ENCODE measurements around the gene FLCN. TPM values are rescaled to one million over a fixed set of nuclear protein-coding genes. Genes with fewer than 3 reads are reported as not detected.

The FLCN gene
- total and polyA plus RNA-seq, 12 donors, result 10.2 to 101 (median 34.3) TPM

- intact Hi-C loops (cut with DNase I), result no loop called here
- no peak for DNase-seq
- 90 to 94% (median 94%) methylated on average over 9 to 16 of the region's 16 CpGs for WGBS, 4 donors
- Histone ChIP-seq H3K36me3 (replicated peaks in 1 of 2) (peaks cover 0 to 99% of the 10 kb centered on the region in 2 donors), H3K27me3 (no peaks in the 10 kb centered on the region), H3K4me1 (replicated peaks in 1 of 2) (no peaks in the 10 kb centered on the region), H3K9me3 (replicated peaks in 1 of 3) (no peaks in the 10 kb centered on the region), H3K27ac (no peak overlapping the region), H3K4me3 (no peak overlapping the region)
- TF ChIP-seq POLR2A (IDR thresholded peaks at IDR 0.05) (no peak), CTCF (IDR thresholded peaks at IDR 0.05) (no peak)
Measured at GRCh38 chr17:17223736-17224135, 13.2 kb downstream of the FLCN start.

GRCh38 chr17:17221329-17221728 is 15.6 kb downstream of the FLCN start:
- WGBS, 4 donors, result 94 to 97% (median 95%) methylated on average over 19 to 22 of the region's 22 CpGs
- TF ChIP-seq POLR2A (IDR thresholded peaks at IDR 0.05) (no peak), CTCF (IDR thresholded peaks at IDR 0.05) (no peak)
- intact Hi-C loops (cut with DNase I), result no loop called here
- Histone ChIP-seq H3K36me3 (replicated peaks in 1 of 2) (peaks cover 0 to 99% of the 10 kb centered on the region in 2 donors), H3K27ac (no peak overlapping the region), H3K27me3 (no peaks in the 10 kb centered on the region), H3K4me3 (no peak overlapping the region), H3K4me1 (replicated peaks in 1 of 2) (no peaks in the 10 kb centered on the region), H3K9me3 (replicated peaks in 1 of 3) (no peaks in the 10 kb centered on the region)
- no peak for DNase-seq

DNA sequence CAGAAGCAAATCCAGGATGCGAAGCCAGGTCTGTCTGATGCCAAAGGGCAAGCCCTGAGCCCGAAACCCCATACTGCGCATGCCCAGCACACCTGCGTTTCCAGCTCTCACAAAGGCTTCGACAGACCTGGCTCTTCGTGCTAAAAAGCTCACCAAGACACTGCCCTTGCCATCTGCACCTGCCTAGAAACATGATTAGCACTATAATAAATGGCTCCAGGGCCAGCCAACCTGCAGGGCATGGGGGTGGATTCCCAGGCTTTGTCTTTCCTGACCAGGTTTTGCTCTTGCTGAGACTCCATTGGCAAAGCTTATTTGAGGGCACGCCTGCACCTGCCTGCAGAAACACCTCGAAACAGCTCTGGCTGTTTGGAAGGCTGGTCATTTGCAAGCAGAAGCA is 16.4 kb downstream of the FLCN start:
- no peak overlapping the region for H3K4me3 ChIP-seq
- intact Hi-C loops (cut with DNase I), result no loop called here
- no peak for TF ChIP-seq POLR2A (IDR thresholded peaks at IDR 0.05)
- no peak for TF ChIP-seq CTCF (IDR thresholded peaks at IDR 0.05)
- no peak overlapping the region for H3K27ac ChIP-seq
- no peaks in the 10 kb centered on the region for H3K4me1 ChIP-seq (replicated peaks in 1 of 2)
- peaks cover 0 to 99% of the 10 kb centered on the region in 2 donors for H3K36me3 ChIP-seq (replicated peaks in 1 of 2)
- H3K27me3 ChIP-seq, result no peaks in the 10 kb centered on the region
- 88 to 100% (median 99%) methylated on average over 3 to 8 of the region's 8 CpGs for WGBS, 4 donors
- no peak for DNase-seq
- no peaks in the 10 kb centered on the region for H3K9me3 ChIP-seq (replicated peaks in 1 of 3)

GRCh38 chr17:17217995-17218394 is 19.0 kb downstream of the FLCN start:
- no peak for DNase-seq
- Histone ChIP-seq H3K27ac (no peak overlapping the region), H3K9me3 (replicated peaks in 1 of 3) (no peaks in the 10 kb centered on the region), H3K27me3 (no peaks in the 10 kb centered on the region), H3K36me3 (replicated peaks in 1 of 2) (peaks cover 0 to 99% of the 10 kb centered on the region in 2 donors), H3K4me1 (replicated peaks in 1 of 2) (no peaks in the 10 kb centered on the region), H3K4me3 (no peak overlapping the region)
- TF ChIP-seq POLR2A (IDR thresholded peaks at IDR 0.05), result no peak
- no peak for TF ChIP-seq CTCF (IDR thresholded peaks at IDR 0.05)
- 72 to 88% (median 82%) methylated on average over 3 of the region's 3 CpGs for WGBS, 4 donors
- intact Hi-C loops (cut with DNase I), result no loop called here

Measured in adrenal gland (tissue), 12 donors.